H1 (cell line): Measurements from ENCODE around the gene EMX2.

Experiments
- ATF2 ChIP-seq: IDR thresholded peaks from 2 replicates; pipeline ENCODE4 v1.6.1; 2012; ENCODE audit warnings: low read length, inconsistent platforms
- CHD2 ChIP-seq: IDR thresholded peaks from 2 replicates; pipeline ENCODE4 v1.6.1; 2012; ENCODE audit warnings: low read length, improper control_type of control experiment
- EZH2 ChIP-seq: fragments of 200-600 bp; sonication (generic); IDR thresholded peaks from 2 replicates; pipeline ENCODE4 v1.7.1; 2012; ENCODE audit warnings: low read depth, mild to moderate bottlenecking, moderate library complexity, low read length, inconsistent platforms; ENCODE audit not compliant: severe bottlenecking
- GABPA ChIP-seq: IDR thresholded peaks from 2 replicates; pipeline ENCODE4 v1.6.1; 2011; ENCODE audit warnings: mild to moderate bottlenecking, low read length, moderate library complexity, borderline replicate concordance; ENCODE audit not compliant: insufficient read depth
- JUND ChIP-seq: IDR thresholded peaks from 2 replicates; pipeline ENCODE4 v1.6.1; 2011; ENCODE audit warnings: mild to moderate bottlenecking, improper control_type of control experiment, low read length
- NRF1 ChIP-seq: IDR thresholded peaks from 2 replicates; pipeline ENCODE4 v1.6.1; 2011; ENCODE audit warnings: mild to moderate bottlenecking, low read depth, low read length, improper control_type of control experiment
- POLR2A ChIP-seq, 2 experiments: IDR thresholded peaks; 1 replicate in 1 of 2; 2 replicates in 1 of 2; pipeline ENCODE4 v1.6.1; 2011; ENCODE audit warnings: low read depth in 2 of 2, low read length in 2 of 2, mild to moderate bottlenecking in 2 of 2; ENCODE audit errors: control extremely low read depth in 1 of 2
- POLR2AphosphoS5 ChIP-seq: IDR thresholded peaks from 2 replicates; pipeline ENCODE4 v1.6.1; 2011; ENCODE audit warnings: low read depth, low read length
- RBBP5 ChIP-seq: IDR thresholded peaks from 2 replicates; pipeline ENCODE4 v1.7.1; 2012; ENCODE audit warnings: low read depth, mild to moderate bottlenecking, inconsistent platforms, low read length, moderate library complexity, borderline replicate concordance
- SP1 ChIP-seq: IDR thresholded peaks from 2 replicates; pipeline ENCODE4 v1.6.1; 2011; ENCODE audit warnings: low read depth, low read length
- SRF ChIP-seq: IDR thresholded peaks from 2 replicates; pipeline ENCODE4 v1.6.1; 2011; ENCODE audit warnings: mild to moderate bottlenecking, low read depth, low read length, moderate library complexity
- TAF1 ChIP-seq: IDR thresholded peaks from 2 replicates; pipeline ENCODE4 v1.6.1; 2011; ENCODE audit warnings: mild to moderate bottlenecking, low read depth, low read length
- YY1 ChIP-seq: IDR thresholded peaks from 2 replicates; pipeline ENCODE4 v1.6.1; 2011; ENCODE audit warnings: low read depth, mild to moderate bottlenecking, low read length
- TF ChIP-seq, protein P1 (sequence below), 3 experiments: IDR thresholded peaks; 1 replicate in 2 of 3; 2 replicates in 1 of 3; pipeline versions ENCODE4 v1.5.1 to v1.6.1; 2011; ENCODE audit warnings: low read length in 3 of 3, mild to moderate bottlenecking in 3 of 3, inconsistent platforms in 2 of 3, low read depth in 1 of 3, moderate library complexity in 1 of 3; ENCODE audit not compliant: insufficient read depth in 1 of 3; ENCODE audit errors: control extremely low read depth in 1 of 3

- TF ChIP-seq POLR2AphosphoS5 (no peak), EZH2 (no peak), ATF2 (no peak), TAF1 (no peak), JUND (no peak), SRF (no peak), SP1 (no peak), POLR2A (IDR thresholded peaks at IDR 0.05; ENCODE audit: control extremely low read depth in 1 of 2, low read depth in 2 of 2, low read length in 2 of 2) (no peak), GABPA (no peak), YY1 (no peak), RBBP5 (no peak), NRF1 (no peak), CHD2 (no peak)
- TF ChIP-seq, protein P1, sequence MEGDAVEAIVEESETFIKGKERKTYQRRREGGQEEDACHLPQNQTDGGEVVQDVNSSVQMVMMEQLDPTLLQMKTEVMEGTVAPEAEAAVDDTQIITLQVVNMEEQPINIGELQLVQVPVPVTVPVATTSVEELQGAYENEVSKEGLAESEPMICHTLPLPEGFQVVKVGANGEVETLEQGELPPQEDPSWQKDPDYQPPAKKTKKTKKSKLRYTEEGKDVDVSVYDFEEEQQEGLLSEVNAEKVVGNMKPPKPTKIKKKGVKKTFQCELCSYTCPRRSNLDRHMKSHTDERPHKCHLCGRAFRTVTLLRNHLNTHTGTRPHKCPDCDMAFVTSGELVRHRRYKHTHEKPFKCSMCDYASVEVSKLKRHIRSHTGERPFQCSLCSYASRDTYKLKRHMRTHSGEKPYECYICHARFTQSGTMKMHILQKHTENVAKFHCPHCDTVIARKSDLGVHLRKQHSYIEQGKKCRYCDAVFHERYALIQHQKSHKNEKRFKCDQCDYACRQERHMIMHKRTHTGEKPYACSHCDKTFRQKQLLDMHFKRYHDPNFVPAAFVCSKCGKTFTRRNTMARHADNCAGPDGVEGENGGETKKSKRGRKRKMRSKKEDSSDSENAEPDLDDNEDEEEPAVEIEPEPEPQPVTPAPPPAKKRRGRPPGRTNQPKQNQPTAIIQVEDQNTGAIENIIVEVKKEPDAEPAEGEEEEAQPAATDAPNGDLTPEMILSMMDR (IDR thresholded peaks at IDR 0.05; ENCODE audit: control extremely low read depth in 1 of 3, insufficient read depth in 1 of 3, low read depth in 1 of 3, low read length in 3 of 3): no peak
Measured at GRCh38 chr10:117574498-117575146, 32.1 kb downstream of the EMX2 start.
